HUES48 (cell line): ENCODE measurements around the gene LRP1.

Source experiments
- H3K27ac ChIP-seq: one replicate; pipeline ENCODE4 v1.7.0; 2013; ENCODE audit warnings: low read depth, low read length, inconsistent platforms
- H3K27me3 ChIP-seq: 2 replicates; pipeline ENCODE4 v1.6.1; 2013; ENCODE audit warnings: mild to moderate bottlenecking, low read length; ENCODE audit not compliant: control insufficient read depth, insufficient read depth
- H3K36me3 ChIP-seq: 2 replicates; pipeline ENCODE4 v1.6.1; 2013; ENCODE audit warnings: low read length; ENCODE audit not compliant: control insufficient read depth, insufficient read depth
- H3K4me1 ChIP-seq: 2 replicates; pipeline ENCODE4 v1.6.1; 2013; ENCODE audit warnings: mild to moderate bottlenecking, low read length; ENCODE audit not compliant: control insufficient read depth, insufficient read depth
- H3K4me3 ChIP-seq: 2 replicates; pipeline ENCODE4 v1.5.1; 2013; ENCODE audit warnings: mild to moderate bottlenecking, low read depth, low read length
- H3K9ac ChIP-seq: 2 replicates; pipeline ENCODE4 v1.6.1; 2013; ENCODE audit warnings: mild to moderate bottlenecking, low read depth, low read length, moderate library complexity
- H3K9me3 ChIP-seq: 2 replicates; pipeline ENCODE4 v1.6.1; 2013; ENCODE audit warnings: low read length; ENCODE audit not compliant: control insufficient read depth, insufficient read depth

Gene LRP1

GRCh38 chr12:57192920-57193319, 64.6 kb downstream of the LRP1 start:
- Histone ChIP-seq H3K36me3 (peaks cover 100% of the 10 kb centered on the region), H3K4me3 (no peak overlapping the region), H3K9ac (no peak overlapping the region), H3K4me1 (no peaks in the 10 kb centered on the region), H3K27ac (no peak overlapping the region), H3K9me3 (no peaks in the 10 kb centered on the region), H3K27me3 (no peaks in the 10 kb centered on the region)

DNA sequence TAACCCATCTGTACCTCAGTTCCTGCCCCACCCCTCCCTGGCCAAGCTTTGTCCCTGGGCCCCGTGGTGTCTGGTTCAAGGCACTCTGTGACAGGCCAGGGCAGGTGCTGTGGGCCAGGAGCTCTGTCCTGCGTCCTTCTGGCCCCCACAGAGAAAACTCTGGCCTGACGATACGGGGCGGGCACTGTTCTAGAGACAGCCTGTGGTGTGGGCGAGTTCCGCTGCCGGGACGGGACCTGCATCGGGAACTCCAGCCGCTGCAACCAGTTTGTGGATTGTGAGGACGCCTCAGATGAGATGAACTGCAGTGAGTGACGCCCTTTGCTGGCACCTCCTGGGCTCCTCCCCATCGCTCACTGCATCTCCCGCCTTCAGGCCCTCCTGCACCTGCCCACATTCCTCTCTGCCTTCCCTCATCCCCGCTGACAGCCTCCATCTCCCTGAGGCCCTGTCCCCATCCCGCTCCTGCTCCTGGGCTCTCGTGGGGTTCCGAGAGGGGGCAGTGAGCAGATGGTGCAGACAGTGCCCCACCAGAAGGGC, 65.5 kb downstream of the LRP1 start:
- no peak overlapping the region for H3K9ac ChIP-seq
- H3K9me3 ChIP-seq, result no peaks in the 10 kb centered on the region
- peaks cover 100% of the 10 kb centered on the region for H3K36me3 ChIP-seq
- no peak overlapping the region for H3K4me3 ChIP-seq
- H3K27ac ChIP-seq, result no peak overlapping the region
- no peaks in the 10 kb centered on the region for H3K27me3 ChIP-seq
- no peaks in the 10 kb centered on the region for H3K4me1 ChIP-seq

DNA sequence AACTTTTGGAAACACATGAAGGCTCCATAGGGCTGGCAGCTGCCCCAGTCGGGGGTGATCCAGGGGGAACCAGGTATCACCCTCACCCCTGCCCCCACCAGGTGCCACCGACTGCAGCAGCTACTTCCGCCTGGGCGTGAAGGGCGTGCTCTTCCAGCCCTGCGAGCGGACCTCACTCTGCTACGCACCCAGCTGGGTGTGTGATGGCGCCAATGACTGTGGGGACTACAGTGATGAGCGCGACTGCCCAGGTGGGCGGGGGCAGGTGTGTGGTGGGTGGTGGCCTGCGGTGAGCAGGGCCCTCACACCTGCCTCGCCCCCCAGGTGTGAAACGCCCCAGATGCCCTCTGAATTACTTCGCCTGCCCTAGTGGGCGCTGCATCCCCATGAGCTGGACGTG, 66.0 kb downstream of the LRP1 start:
- Histone ChIP-seq H3K36me3 (peaks cover 100% of the 10 kb centered on the region), H3K4me1 (no peaks in the 10 kb centered on the region), H3K9ac (no peak overlapping the region), H3K27ac (no peak overlapping the region), H3K27me3 (no peaks in the 10 kb centered on the region), H3K4me3 (no peak overlapping the region), H3K9me3 (no peaks in the 10 kb centered on the region)

- H3K9ac ChIP-seq, result no peak overlapping the region
- H3K4me1 ChIP-seq, result no peaks in the 10 kb centered on the region
- peaks cover 100% of the 10 kb centered on the region for H3K36me3 ChIP-seq
- no peaks in the 10 kb centered on the region for H3K27me3 ChIP-seq
- H3K9me3 ChIP-seq, result no peaks in the 10 kb centered on the region
- H3K27ac ChIP-seq, result no peak overlapping the region
- H3K4me3 ChIP-seq, result no peak overlapping the region
Observed at GRCh38 chr12:57195186-57195585, 66.9 kb downstream of the LRP1 start.

GRCh38 chr12:57195611-57196371, 67.5 kb downstream of the LRP1 start:
- H3K36me3 ChIP-seq, result peaks cover 99% of the 10 kb centered on the region
- H3K4me3 ChIP-seq, result no peak overlapping the region
- no peak overlapping the region for H3K9ac ChIP-seq
- no peaks in the 10 kb centered on the region for H3K27me3 ChIP-seq
- no peaks in the 10 kb centered on the region for H3K9me3 ChIP-seq
- no peak overlapping the region for H3K27ac ChIP-seq
- no peaks in the 10 kb centered on the region for H3K4me1 ChIP-seq

- Histone ChIP-seq H3K4me1 (no peaks in the 10 kb centered on the region), H3K27me3 (no peaks in the 10 kb centered on the region), H3K36me3 (peaks cover 99% of the 10 kb centered on the region), H3K4me3 (no peak overlapping the region), H3K9ac (no peak overlapping the region), H3K9me3 (no peaks in the 10 kb centered on the region), H3K27ac (no peak overlapping the region)
Observed at GRCh38 chr12:57196439-57196838, 68.2 kb downstream of the LRP1 start.

- Histone ChIP-seq H3K27ac (no peak overlapping the region), H3K4me3 (no peak overlapping the region), H3K27me3 (no peaks in the 10 kb centered on the region), H3K9ac (no peak overlapping the region), H3K36me3 (peaks cover 99% of the 10 kb centered on the region), H3K9me3 (no peaks in the 10 kb centered on the region), H3K4me1 (no peaks in the 10 kb centered on the region)
Observed at GRCh38 chr12:57196956-57197355, 68.7 kb downstream of the LRP1 start.

DNA sequence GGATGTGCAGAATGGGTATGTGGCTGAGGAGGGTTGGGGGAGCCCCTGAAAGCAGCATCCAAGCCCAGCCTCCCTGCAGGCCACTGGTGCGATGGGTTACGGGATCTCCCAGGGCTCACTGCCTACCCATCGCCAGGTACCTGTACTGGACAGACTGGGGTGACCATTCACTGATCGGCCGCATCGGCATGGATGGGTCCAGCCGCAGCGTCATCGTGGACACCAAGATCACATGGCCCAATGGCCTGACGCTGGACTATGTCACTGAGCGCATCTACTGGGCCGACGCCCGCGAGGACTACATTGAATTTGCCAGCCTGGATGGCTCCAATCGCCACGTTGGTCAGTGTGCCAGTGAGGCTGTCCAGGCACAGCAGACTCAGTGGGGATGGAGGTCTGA, 70.0 kb downstream of the LRP1 start:
- Histone ChIP-seq H3K9ac (no peak overlapping the region), H3K4me3 (no peak overlapping the region), H3K27me3 (no peaks in the 10 kb centered on the region), H3K9me3 (no peaks in the 10 kb centered on the region), H3K27ac (no peak overlapping the region), H3K36me3 (peaks cover 99% of the 10 kb centered on the region), H3K4me1 (no peaks in the 10 kb centered on the region)

DNA sequence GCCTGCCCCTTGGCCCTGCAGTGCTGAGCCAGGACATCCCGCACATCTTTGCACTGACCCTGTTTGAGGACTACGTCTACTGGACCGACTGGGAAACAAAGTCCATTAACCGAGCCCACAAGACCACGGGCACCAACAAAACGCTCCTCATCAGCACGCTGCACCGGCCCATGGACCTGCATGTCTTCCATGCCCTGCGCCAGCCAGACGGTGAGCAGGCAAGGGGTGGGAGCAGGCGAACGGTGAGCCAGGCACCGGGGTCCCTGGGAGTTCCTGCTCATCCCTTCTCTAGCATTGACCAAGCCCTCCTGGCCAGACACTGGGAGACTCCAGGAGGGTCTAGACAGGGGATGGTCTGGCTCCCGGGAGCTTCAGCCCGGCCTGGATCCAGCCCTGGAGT, 70.9 kb downstream of the LRP1 start:
- Histone ChIP-seq H3K27ac (no peak overlapping the region), H3K4me1 (no peaks in the 10 kb centered on the region), H3K9ac (no peak overlapping the region), H3K9me3 (no peaks in the 10 kb centered on the region), H3K27me3 (no peaks in the 10 kb centered on the region), H3K36me3 (peaks cover 99% of the 10 kb centered on the region), H3K4me3 (no peak overlapping the region)

DNA sequence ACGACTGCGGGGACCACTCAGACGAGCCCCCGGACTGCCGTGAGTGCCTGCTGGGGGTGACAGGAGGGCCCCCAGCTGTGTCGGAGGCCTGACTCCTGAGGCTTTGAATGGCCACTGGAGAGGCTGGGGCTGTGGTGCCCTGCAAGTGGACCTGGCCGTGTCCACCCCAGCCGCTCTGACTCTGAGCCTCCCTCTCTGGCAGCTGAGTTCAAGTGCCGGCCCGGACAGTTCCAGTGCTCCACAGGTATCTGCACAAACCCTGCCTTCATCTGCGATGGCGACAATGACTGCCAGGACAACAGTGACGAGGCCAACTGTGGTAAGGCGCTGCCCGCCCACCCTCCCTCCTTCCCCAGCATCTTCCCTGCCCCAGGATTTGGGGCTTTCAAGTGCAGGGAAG, 72.2 kb downstream of the LRP1 start:
- H3K27ac ChIP-seq, result no peak overlapping the region
- peaks cover 99% of the 10 kb centered on the region for H3K36me3 ChIP-seq
- no peaks in the 10 kb centered on the region for H3K4me1 ChIP-seq
- H3K27me3 ChIP-seq, result no peaks in the 10 kb centered on the region
- no peak overlapping the region for H3K9ac ChIP-seq
- H3K9me3 ChIP-seq, result no peaks in the 10 kb centered on the region
- H3K4me3 ChIP-seq, result no peak overlapping the region

DNA sequence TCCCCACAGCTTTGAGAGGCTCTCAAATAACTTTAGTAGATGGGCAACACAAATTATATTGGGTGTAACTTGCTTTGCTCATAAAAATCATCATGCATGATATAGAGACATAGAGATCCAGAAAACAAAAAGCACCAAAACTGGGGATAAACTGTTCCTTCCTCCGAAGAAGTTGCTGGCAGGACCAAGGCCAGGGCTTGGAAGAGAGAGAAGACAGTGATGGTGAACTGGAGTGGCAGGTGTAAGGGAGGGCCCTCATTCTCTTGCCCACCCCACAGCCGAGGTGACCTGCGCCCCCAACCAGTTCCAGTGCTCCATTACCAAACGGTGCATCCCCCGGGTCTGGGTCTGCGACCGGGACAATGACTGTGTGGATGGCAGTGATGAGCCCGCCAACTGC, 72.9 kb downstream of the LRP1 start:
- peaks cover 99% of the 10 kb centered on the region for H3K36me3 ChIP-seq
- H3K9ac ChIP-seq, result no peak overlapping the region
- H3K9me3 ChIP-seq, result no peaks in the 10 kb centered on the region
- no peaks in the 10 kb centered on the region for H3K4me1 ChIP-seq
- H3K27me3 ChIP-seq, result no peaks in the 10 kb centered on the region
- no peak overlapping the region for H3K4me3 ChIP-seq
- H3K27ac ChIP-seq, result no peak overlapping the region
